ENCODE measurements around the gene SPATA20.

Gene SPATA20

GRCh38 chr17:50581316-50581715 lies 34.3 kb downstream of the SPATA20 start:
- DNase-seq = no peak

GRCh38 chr17:50582741-50583140 lies 35.8 kb downstream of the SPATA20 start:
- DNase-seq = no peak

GRCh38 chr17:50583641-50584040 lies 36.7 kb downstream of the SPATA20 start:
- DNase-seq = no peak

GRCh38 chr17:50584116-50584515 lies 37.1 kb downstream of the SPATA20 start:
- no peak for DNase-seq

GRCh38 chr17:50584749-50585148 lies 37.8 kb downstream of the SPATA20 start:
- DNase-seq = no peak

- no peak for DNase-seq
Measured at GRCh38 chr17:50585346-50585745, 38.4 kb downstream of the SPATA20 start.

- DNase-seq = no peak
Measured at GRCh38 chr17:50585891-50586290, 38.9 kb downstream of the SPATA20 start.

- no peak for DNase-seq
Measured at GRCh38 chr17:50586421-50587247, 39.7 kb downstream of the SPATA20 start.

GRCh38 chr17:50587571-50587970 lies 40.6 kb downstream of the SPATA20 start:
- DNase-seq = no peak

- DNase-seq = no peak
Measured at GRCh38 chr17:50588391-50589049, 41.5 kb downstream of the SPATA20 start.

GRCh38 chr17:50589095-50589705 lies 42.2 kb downstream of the SPATA20 start:
- no peak for DNase-seq

- DNase-seq = no peak
Measured at GRCh38 chr17:50590946-50591737, 44.2 kb downstream of the SPATA20 start.

GRCh38 chr17:50593321-50593720 lies 46.3 kb downstream of the SPATA20 start:
- no peak for DNase-seq

- DNase-seq = no peak
Measured at GRCh38 chr17:50594128-50594823, 47.3 kb downstream of the SPATA20 start.

- DNase-seq = no peak
Measured at GRCh38 chr17:50594892-50595291, 47.9 kb downstream of the SPATA20 start.

- no peak for DNase-seq
Measured at GRCh38 chr17:50596191-50597037, 49.4 kb downstream of the SPATA20 start.

- DNase-seq = no peak
Measured at GRCh38 chr17:50598487-50598886, 51.5 kb downstream of the SPATA20 start.

- no peak for DNase-seq
Measured at GRCh38 chr17:50599606-50600005, 52.6 kb downstream of the SPATA20 start.

- no peak for DNase-seq
Measured at GRCh38 chr17:50601823-50602375, 54.9 kb downstream of the SPATA20 start.

GRCh38 chr17:50602836-50603235 lies 55.9 kb downstream of the SPATA20 start:
- no peak for DNase-seq

- DNase-seq = no peak
Measured at GRCh38 chr17:50603340-50603739, 56.4 kb downstream of the SPATA20 start.

All from cortex of kidney (tissue), 1 donor.